ENCODE results near the gene A4GALT.

A4GALT gene

GRCh38 chr22:42700355-42700754 is 20.3 kb downstream of the A4GALT start:
- no peak for DNase-seq

- DNase-seq, result no peak
Observed at GRCh38 chr22:42699976-42700352, 20.7 kb downstream of the A4GALT start.

GRCh38 chr22:42699281-42699975 is 21.2 kb downstream of the A4GALT start:
- DNase-seq, result no peak

GRCh38 chr22:42697542-42698013 is 23.1 kb downstream of the A4GALT start:
- DNase-seq, result no peak

- no peak for DNase-seq
Observed at GRCh38 chr22:42696331-42696967, 24.2 kb downstream of the A4GALT start.

GRCh38 chr22:42695294-42695693 is 25.4 kb downstream of the A4GALT start:
- DNase-seq, result no peak

GRCh38 chr22:42693763-42694683 is 26.6 kb downstream of the A4GALT start:
- DNase-seq, result no peak

- DNase-seq, result no peak
Observed at GRCh38 chr22:42693055-42693762, 27.5 kb downstream of the A4GALT start.

GRCh38 chr22:42692239-42693054 is 28.2 kb downstream of the A4GALT start:
- DNase-seq, result no peak

GRCh38 chr22:42691440-42691839 is 29.2 kb downstream of the A4GALT start:
- DNase-seq, result no peak

GRCh38 chr22:42688241-42689211 is 32.1 kb downstream of the A4GALT start:
- DNase-seq, result no peak

- no peak for DNase-seq
Observed at GRCh38 chr22:42686756-42687491, 33.7 kb downstream of the A4GALT start.

- no peak for DNase-seq
Observed at GRCh38 chr22:42685941-42686653, 34.6 kb downstream of the A4GALT start.

GRCh38 chr22:42684462-42685195 is 36.0 kb downstream of the A4GALT start:
- DNase-seq, result no peak

- no peak for DNase-seq
Observed at GRCh38 chr22:42683578-42684283, 36.9 kb downstream of the A4GALT start.

- DNase-seq, result no peak
Observed at GRCh38 chr22:42682113-42682851, 38.4 kb downstream of the A4GALT start.

GRCh38 chr22:42680648-42681047 is 40.0 kb downstream of the A4GALT start:
- DNase-seq, result no peak

Data from cortex of kidney (tissue), 1 donor.